H9 (cell line): ENCODE results near the gene NDE1. TPM values are rescaled to one million over a fixed set of nuclear protein-coding genes. Genes with fewer than 3 reads are reported as not detected.

Source experiments
- DNase-seq: peaks from one replicate; pipeline ENCODE4 v3.0.0-alpha.2; 2017
- H2AFZ ChIP-seq: one replicate; pipeline ENCODE4 v1.6.1; 2013; ENCODE audit warnings: mild to moderate bottlenecking, low read length, control low read depth, moderate library complexity
- H2AK5ac ChIP-seq: 2 replicates; pipeline ENCODE4 v1.6.1; 2013; ENCODE audit warnings: low read length, control low read depth, mixed read lengths; ENCODE audit not compliant: insufficient read length
- H2BK120ac ChIP-seq: one replicate; pipeline ENCODE4 v1.6.1; 2013; ENCODE audit warnings: low read depth, mild to moderate bottlenecking, low read length, control low read depth, inconsistent platforms; ENCODE audit not compliant: poor library complexity, severe bottlenecking
- H2BK12ac ChIP-seq: 2 replicates; pipeline ENCODE4 v1.6.1; 2013; ENCODE audit warnings: low read length, control low read depth, mixed read lengths, low read depth; ENCODE audit not compliant: insufficient read length
- H2BK15ac ChIP-seq: 2 replicates; pipeline ENCODE4 v1.6.1; 2013; ENCODE audit warnings: low read depth, low read length, control low read depth
- H2BK20ac ChIP-seq: one replicate; pipeline ENCODE4 v1.6.1; 2013; ENCODE audit warnings: low read depth, mild to moderate bottlenecking, low read length, control low read depth, inconsistent platforms; ENCODE audit not compliant: poor library complexity, severe bottlenecking
- H2BK5ac ChIP-seq: 2 replicates; pipeline ENCODE4 v1.6.1; 2013; ENCODE audit warnings: low read length, control low read depth, mixed read lengths; ENCODE audit not compliant: insufficient read length
- H3K14ac ChIP-seq: 2 replicates; pipeline ENCODE4 v1.6.1; 2013; ENCODE audit warnings: low read length, control low read depth; ENCODE audit not compliant: insufficient read depth
- H3K18ac ChIP-seq: 2 replicates; pipeline ENCODE4 v1.6.1; 2013; ENCODE audit warnings: low read depth, mild to moderate bottlenecking, mixed read lengths, low read length, control low read depth; ENCODE audit not compliant: insufficient read length
- H3K23ac ChIP-seq: 2 replicates; pipeline ENCODE4 v1.6.1; 2013; ENCODE audit warnings: low read length, control low read depth, mixed read lengths, low read depth; ENCODE audit not compliant: insufficient read length
- H3K23me2 ChIP-seq: 2 replicates; pipeline ENCODE4 v1.6.1; 2013; ENCODE audit warnings: low read depth, mild to moderate bottlenecking, mixed read lengths, low read length, control low read depth; ENCODE audit not compliant: insufficient read length, poor library complexity, severe bottlenecking
- H3K27ac ChIP-seq: 2 replicates; pipeline ENCODE4 v1.5.1; 2013; ENCODE audit warnings: low read length, control low read depth, mixed read lengths, low read depth; ENCODE audit not compliant: insufficient read length
- H3K27me3 ChIP-seq: 2 replicates; pipeline ENCODE4 v1.6.1; 2013; ENCODE audit warnings: low read length, control low read depth, inconsistent platforms; ENCODE audit not compliant: insufficient read depth
- H3K4ac ChIP-seq: 2 replicates; pipeline ENCODE4 v1.6.1; 2013; ENCODE audit warnings: low read depth, mild to moderate bottlenecking, control low read depth, inconsistent platforms, low read length, moderate library complexity
- H3K4me1 ChIP-seq: 2 replicates; pipeline ENCODE4 v1.6.1; 2013; ENCODE audit warnings: low read length, control low read depth, inconsistent platforms; ENCODE audit not compliant: insufficient read depth
- H3K4me2 ChIP-seq: 2 replicates; pipeline ENCODE4 v1.6.1; 2013; ENCODE audit warnings: low read length, control low read depth, mixed read lengths; ENCODE audit not compliant: insufficient read length, insufficient read depth
- H3K56ac ChIP-seq: 2 replicates; pipeline ENCODE4 v1.6.1; 2013; ENCODE audit warnings: low read depth, mild to moderate bottlenecking, mixed read lengths, low read length, control low read depth; ENCODE audit not compliant: insufficient read length
- H3K79me1 ChIP-seq: 2 replicates; pipeline ENCODE4 v1.6.1; 2013; ENCODE audit warnings: low read depth, mild to moderate bottlenecking, moderate library complexity, low read length, control low read depth, inconsistent platforms; ENCODE audit not compliant: insufficient read depth, poor library complexity, severe bottlenecking
- H3K79me2 ChIP-seq: 2 replicates; pipeline ENCODE4 v1.6.1; 2013; ENCODE audit warnings: low read length, control low read depth, inconsistent platforms; ENCODE audit not compliant: insufficient read depth
- H3K9ac ChIP-seq: 2 replicates; pipeline ENCODE4 v1.6.1; 2013; ENCODE audit warnings: low read length, control low read depth, mixed read lengths; ENCODE audit not compliant: insufficient read length; ENCODE audit errors: extremely low read depth
- H3K9me3 ChIP-seq: one replicate; pipeline ENCODE4 v1.6.1; 2013; ENCODE audit warnings: low read depth, low read length, inconsistent platforms; ENCODE audit not compliant: control insufficient read depth
- H3T11ph ChIP-seq: one replicate; pipeline ENCODE4 v1.6.1; 2013; ENCODE audit warnings: mild to moderate bottlenecking, low read length, control low read depth, inconsistent platforms
- H4K20me1 ChIP-seq: one replicate; pipeline ENCODE4 v1.6.1; 2013; ENCODE audit not compliant: control insufficient read depth, insufficient read length, insufficient read depth
- H4K5ac ChIP-seq: 2 replicates; pipeline ENCODE4 v1.6.1; 2013; ENCODE audit warnings: low read depth, mild to moderate bottlenecking, mixed read lengths, low read length, control low read depth; ENCODE audit not compliant: insufficient read length
- H4K8ac ChIP-seq: replicated peaks from 2 replicates; pipeline ENCODE4 v1.6.1; 2013; ENCODE audit warnings: low read length, control low read depth, mixed read lengths, low read depth; ENCODE audit not compliant: insufficient read length
- H4K91ac ChIP-seq: 2 replicates; pipeline ENCODE4 v1.6.1; 2013; ENCODE audit warnings: low read depth, mild to moderate bottlenecking, moderate library complexity, mixed read lengths, low read length, control low read depth; ENCODE audit not compliant: insufficient read length
- H3K27ac Mint-ChIP-seq, 3 experiments: 2 replicates in 2 of 3; 3 replicates in 1 of 3; pipeline ENCODE4 v1.8.0; 2020 to 2021; ENCODE audit warnings: mixed read lengths in 3 of 3, mild to moderate bottlenecking in 1 of 3, moderate library complexity in 1 of 3
- H3K27me3 Mint-ChIP-seq: 2 replicates; pipeline ENCODE4 v1.8.0; 2021; ENCODE audit warnings: low read depth, mild to moderate bottlenecking, moderate library complexity, mixed read lengths
- H3K36me3 Mint-ChIP-seq, 3 experiments: 2 replicates in 2 of 3; 3 replicates in 1 of 3; pipeline ENCODE4 v1.8.0; 2020 to 2021; ENCODE audit warnings: low read depth in 3 of 3, mixed read lengths in 3 of 3; ENCODE audit not compliant: insufficient read depth in 1 of 3
- H3K4me1 Mint-ChIP-seq, 2 experiments: 2 replicates each; pipeline ENCODE4 v1.8.0; 2020; ENCODE audit warnings: mixed read lengths in 2 of 2
- H3K4me3 Mint-ChIP-seq, 2 experiments: 2 replicates in 1 of 2; 3 replicates in 1 of 2; pipeline ENCODE4 v1.8.0; 2020 to 2021; ENCODE audit warnings: mild to moderate bottlenecking in 2 of 2, mixed read lengths in 2 of 2, moderate library complexity in 1 of 2
- H3K9me3 Mint-ChIP-seq, 2 experiments: 2 replicates in 1 of 2; 3 replicates in 1 of 2; pipeline ENCODE4 v1.8.0; 2020; ENCODE audit warnings: mild to moderate bottlenecking in 2 of 2, mixed read lengths in 2 of 2, moderate library complexity in 1 of 2
- CTCF ChIP-seq: fragments of 200-600 bp; sonication (generic); conservative IDR thresholded peaks from 3 replicates; pipeline ENCODE4 v1.8.0; 2021; ENCODE audit warnings: antibody characterized with exemption, mild to moderate bottlenecking
- whole genome bisulfite sequencing: extraction: QIAGEN DNeasy Blood & Tissue Kit; methylation state at CpG from one replicate; pipeline ENCODE4 v1.1.7; 2013; ENCODE audit warnings: missing lambda C conversion rate, low lambda C conversion rate, mixed read lengths; ENCODE audit not compliant: insufficient read length; ENCODE audit errors: extremely low coverage; 5-methylcytosine and 5-hydroxymethylcytosine counted together
- total RNA-seq: library from RNA; stranded (reverse); gene quantifications from 2 replicates; pipeline ENCODE4 v1.2.1, GENCODE V29; 2021

The NDE1 gene
- total RNA-seq, 1 experiment from 2014 or later: 49.6 TPM

- Histone ChIP-seq H3K9ac (no peak overlapping the region), H4K5ac (no peak overlapping the region), H4K20me1 (no peaks in the 10 kb centered on the region), H3K56ac (no peak overlapping the region), H3K79me2 (no peaks in the 10 kb centered on the region), H2AK5ac (no peak overlapping the region), H3K23ac (no peak overlapping the region), H2BK12ac (no peak overlapping the region), H2BK120ac (no peak overlapping the region), H3K4ac (no peak overlapping the region), H3K4me1 (no peaks in the 10 kb centered on the region), H3K18ac (no peak overlapping the region), H2AFZ (no peak overlapping the region), H3K14ac (no peak overlapping the region), H3K23me2 (no peaks in the 10 kb centered on the region), H3T11ph (no peak overlapping the region), H2BK5ac (no peak overlapping the region), H3K27ac (no peak overlapping the region), H2BK15ac (no peak overlapping the region), H4K8ac (no peak overlapping the region), H2BK20ac (no peak overlapping the region), H3K9me3 (no peaks in the 10 kb centered on the region), H4K91ac (no peak overlapping the region), H3K4me2 (no peak overlapping the region), H3K79me1 (no peaks in the 10 kb centered on the region), H3K27me3 (no peaks in the 10 kb centered on the region)
- H3K36me3 Mint-ChIP-seq: peaks cover 12 to 42% (median 33%) of the 10 kb centered on the region in 3 experiments
- no peak overlapping the region for H3K4me3 Mint-ChIP-seq
- no peak for DNase-seq
- H3K9me3 Mint-ChIP-seq: no peaks in the 10 kb centered on the region
- no peak for TF ChIP-seq CTCF
- no CpG with 5 or more reads among the region's 20 CpGs for WGBS
- no peaks in the 10 kb centered on the region for H3K4me1 Mint-ChIP-seq
- no peaks in the 10 kb centered on the region for H3K27me3 Mint-ChIP-seq
- H3K27ac Mint-ChIP-seq: peak overlapping the region in 1 of 3 experiments; percentile 1; a peak in 3 of 7 replicates
Observed at GRCh38 chr16:15672514-15673167, 22.6 kb downstream of the NDE1 start.
